CD14-positive monocyte (primary cell): ENCODE results near the gene TERT. TPM values are rescaled to one million over a fixed set of nuclear protein-coding genes. Genes with fewer than 3 reads are reported as not detected.

Source experiments
- DNase-seq, 3 donors: peaks; one replicate each; pipeline ENCODE4 v3.0.0-alpha.2; 2011 to 2022
- H2AFZ ChIP-seq: 2 replicates; pipeline ENCODE4 v1.6.0; 2012; ENCODE audit warnings: mild to moderate bottlenecking, low read depth, low read length, inconsistent platforms; ENCODE audit not compliant: insufficient read depth, poor library complexity, severe bottlenecking
- H3K27ac ChIP-seq, 2 donors: 1 replicate in 1 of 2; 2 replicates in 1 of 2; pipeline ENCODE4 v1.5.1; 2012 to 2013; ENCODE audit warnings: low read length in 2 of 2, control low read depth in 1 of 2, inconsistent platforms in 1 of 2, low read depth in 1 of 2, mild to moderate bottlenecking in 1 of 2
- H3K27me3 ChIP-seq, 2 donors: one replicate each; pipeline versions ENCODE4 v1.6.0 to v1.6.1; 2011 to 2013; ENCODE audit warnings: low read length in 2 of 2; ENCODE audit not compliant: control insufficient read depth in 2 of 2, insufficient read depth in 2 of 2
- H3K36me3 ChIP-seq, 2 donors: replicated peaks in 1 of 2; 1 replicate in 1 of 2; 2 replicates in 1 of 2; pipeline versions ENCODE4 v1.5.1 to v1.6.1; 2012 to 2013; ENCODE audit warnings: low read length in 2 of 2, control low read depth in 1 of 2, inconsistent platforms in 1 of 2, mild to moderate bottlenecking in 1 of 2; ENCODE audit not compliant: insufficient read depth in 2 of 2, control insufficient read depth in 1 of 2
- H3K4me1 ChIP-seq, 2 donors: 1 replicate in 1 of 2; 2 replicates in 1 of 2; pipeline versions ENCODE4 v1.5.1 to v1.6.1; 2012 to 2013; ENCODE audit warnings: low read length in 2 of 2, control low read depth in 1 of 2, inconsistent platforms in 1 of 2, mild to moderate bottlenecking in 1 of 2, moderate library complexity in 1 of 2; ENCODE audit not compliant: insufficient read depth in 2 of 2, control insufficient read depth in 1 of 2
- H3K4me2 ChIP-seq: replicated peaks from 2 replicates; pipeline ENCODE3; 2012; ENCODE audit warnings: low read length, moderate library complexity, mild to moderate bottlenecking; ENCODE audit not compliant: poor library complexity, severe bottlenecking; ENCODE audit errors: extremely low read depth
- H3K4me3 ChIP-seq, 3 experiments: fragments of 200-600 bp in 1 of 3; sonication (generic) in 1 of 3; replicated peaks in 1 of 3; 1 replicate in 2 of 3; 2 replicates in 1 of 3; pipeline ENCODE4 v1.5.1; 2011 to 2013; ENCODE audit warnings: low read length in 3 of 3, mild to moderate bottlenecking in 3 of 3, control low read depth in 2 of 3, low read depth in 2 of 3, inconsistent platforms in 1 of 3, moderate library complexity in 1 of 3
- H3K79me2 ChIP-seq: 2 replicates; pipeline ENCODE4 v1.6.0; 2012; ENCODE audit warnings: mild to moderate bottlenecking, control low read depth, inconsistent platforms, low read length, moderate library complexity; ENCODE audit not compliant: insufficient read depth
- H3K9ac ChIP-seq: 2 replicates; pipeline ENCODE4 v1.6.0; 2017; ENCODE audit warnings: low read length, mild to moderate bottlenecking; ENCODE audit not compliant: insufficient read depth, poor library complexity, severe bottlenecking
- H3K9me3 ChIP-seq, 2 donors: replicated peaks in 1 of 2; 1 replicate in 1 of 2; 2 replicates in 1 of 2; pipeline versions ENCODE4 v1.5.1 to v1.6.1; 2012 to 2013; ENCODE audit warnings: low read length in 2 of 2, control low read depth in 1 of 2; ENCODE audit not compliant: control insufficient read depth in 1 of 2, insufficient read depth in 1 of 2
- H4K20me1 ChIP-seq: 2 replicates; pipeline ENCODE4 v1.6.0; 2012; ENCODE audit warnings: mild to moderate bottlenecking, low read length, control low read depth, moderate library complexity; ENCODE audit not compliant: insufficient read depth
- H3K27ac Mint-ChIP-seq, 7 donors: one replicate each; pipeline ENCODE4 v1.8.0; 2020; ENCODE audit warnings: mild to moderate bottlenecking in 7 of 7, mixed read lengths in 7 of 7, moderate library complexity in 6 of 7, inconsistent platforms in 2 of 7
- H3K27me3 Mint-ChIP-seq, 3 donors: one replicate each; pipeline ENCODE4 v1.8.0; 2021 to 2022; ENCODE audit warnings: low read depth in 3 of 3, mild to moderate bottlenecking in 3 of 3, mixed read lengths in 3 of 3, moderate library complexity in 3 of 3, inconsistent platforms in 1 of 3
- H3K36me3 Mint-ChIP-seq, 2 donors: one replicate each; pipeline ENCODE4 v1.8.0; 2020; ENCODE audit warnings: mixed read lengths in 2 of 2, inconsistent platforms in 1 of 2, mild to moderate bottlenecking in 1 of 2
- H3K4me1 Mint-ChIP-seq: one replicate; pipeline ENCODE4 v1.8.0; 2020; ENCODE audit warnings: mild to moderate bottlenecking, mixed read lengths
- H3K4me3 Mint-ChIP-seq, 2 donors: one replicate each; pipeline ENCODE4 v1.8.0; 2020; ENCODE audit warnings: mild to moderate bottlenecking in 2 of 2, mixed read lengths in 2 of 2, moderate library complexity in 1 of 2
- H3K9me3 Mint-ChIP-seq, 7 donors: one replicate each; pipeline ENCODE4 v1.8.0; 2020 to 2022; ENCODE audit warnings: mixed read lengths in 7 of 7, mild to moderate bottlenecking in 6 of 7, moderate library complexity in 6 of 7, inconsistent platforms in 2 of 7
- CTCF ChIP-seq: fragments of 200-600 bp; IDR thresholded peaks from one replicate; pipeline ENCODE4 v1.8.0; 2022; ENCODE audit warnings: antibody characterized with exemption, mild to moderate bottlenecking
- WGBS: methylation state at CpG from one replicate; pipeline ENCODE4 v1.1.5; 2013; ENCODE audit warnings: missing lambda C conversion rate; ENCODE audit not compliant: insufficient coverage; 5-methylcytosine and 5-hydroxymethylcytosine counted together
- intact Hi-C, 2 donors: fragments of 100-400 bp; cut with micrococcal nuclease; formaldehyde crosslinking; loops; one replicate each; pipeline versions ENCODE4 v1.15.0 to v1.15.1; 2023
- polyA plus RNA-seq, 3 donors: library from polyadenylated mRNA; depleted of rRNA in 1 of 3; unstranded in 2 of 3; stranded (reverse) in 1 of 3; fragments of 300-500 nt in 2 of 3; fragments of >200 nt in 1 of 3; fragmentation: Illumina TruSeq in 2 of 3; gene quantifications; 1 replicate in 2 of 3; 2 replicates in 1 of 3; pipeline ENCODE4 v1.2.3, GENCODE V29; 2012 to 2021

TERT gene
- polyA plus RNA-seq, 3 donors: not detected

- Histone ChIP-seq H3K4me3 (no peak overlapping the region), H3K9ac (no peak overlapping the region), H4K20me1 (no peaks in the 10 kb centered on the region), H3K27me3 (peaks cover 0 to 16% of the 10 kb centered on the region in 2 donors), H3K27ac (no peak overlapping the region), H3K36me3 (no peaks in the 10 kb centered on the region), H3K9me3 (no peaks in the 10 kb centered on the region), H2AFZ (no peak overlapping the region), H3K4me2 (no peak overlapping the region), H3K4me1 (no peaks in the 10 kb centered on the region), H3K79me2 (no peaks in the 10 kb centered on the region)
- Mint-ChIP-seq H3K27me3 (peaks cover 20 to 42% (median 23%) of the 10 kb centered on the region in 3 donors), H3K9me3 (peaks cover 0 to 8% (median 1%) of the 10 kb centered on the region in 7 donors), H3K4me1 (no peaks in the 10 kb centered on the region), H3K27ac (no peak overlapping the region), H3K36me3 (no peaks in the 10 kb centered on the region), H3K4me3 (peak overlapping the region in 1 of 2 donors; percentile 2)
- no peak for DNase-seq
- WGBS: 95% methylated on average over 2 of the region's 4 CpGs
- intact Hi-C loops: no loop called here
- TF ChIP-seq CTCF: no peak
Measured at GRCh38 chr5:1297243-1297642, 2.4 kb upstream of the TERT start.

GRCh38 chr5:1295650-1296037 is 776 bp upstream of the TERT start:
- Mint-ChIP-seq H3K9me3 (peaks cover 0 to 8% (median 0%) of the 10 kb centered on the region in 7 donors), H3K4me3 (peak overlapping the region in 1 of 2 donors; percentile 73), H3K27ac (no peak overlapping the region), H3K4me1 (no peaks in the 10 kb centered on the region), H3K36me3 (no peaks in the 10 kb centered on the region), H3K27me3 (peaks cover 20 to 42% (median 22%) of the 10 kb centered on the region in 3 donors)
- Histone ChIP-seq H3K36me3 (no peaks in the 10 kb centered on the region), H3K4me2 (no peak overlapping the region), H3K4me1 (no peaks in the 10 kb centered on the region), H3K9ac (no peak overlapping the region), H2AFZ (no peak overlapping the region), H4K20me1 (no peaks in the 10 kb centered on the region), H3K27me3 (peaks cover 0 to 16% of the 10 kb centered on the region in 2 donors), H3K9me3 (no peaks in the 10 kb centered on the region), H3K79me2 (no peaks in the 10 kb centered on the region), H3K27ac (no peak overlapping the region), H3K4me3 (no peak overlapping the region)
- WGBS: 56% methylated on average over 22 of the region's 22 CpGs
- DNase-seq: no peak
- intact Hi-C loops: no loop called here
- TF ChIP-seq CTCF: no peak
